ENCODE measurements around the gene OAT. TPM values are rescaled to one million over a fixed set of nuclear protein-coding genes. Genes with fewer than 3 reads are reported as not detected.

Gene OAT
- total and polyA plus RNA-seq, 3 donors from 2014 or later, result 110 to 129 (median 115) TPM

GRCh38 chr10:124377101-124377500 lies 41.6 kb downstream of the OAT start:
- intact Hi-C loops (cut with DNase I; ENCODE audit: low total_unique reads), result no loop called here
- Histone ChIP-seq H3K36me3 (ENCODE audit: low read depth, missing control alignments) (no peaks in the 10 kb centered on the region), H3K4me3 (no peak overlapping the region), H3K27me3 (no peaks in the 10 kb centered on the region), H3K27ac (no peak overlapping the region), H3K9me3 (no peaks in the 10 kb centered on the region), H3K4me1 (no peaks in the 10 kb centered on the region)
- no peak for DNase-seq
- no peak for TF ChIP-seq POLR2A (IDR thresholded peaks at IDR 0.05)
- TF ChIP-seq CTCF (IDR thresholded peaks at IDR 0.05), result no peak
- WGBS, 2 donors, result 96% methylated on average over 8 of the region's 8 CpGs

- DNase-seq, result no peak
- intact Hi-C loops (cut with DNase I; ENCODE audit: low total_unique reads), result no loop called here
- Histone ChIP-seq H3K9me3 (no peaks in the 10 kb centered on the region), H3K27ac (no peak overlapping the region), H3K4me1 (no peaks in the 10 kb centered on the region), H3K4me3 (no peak overlapping the region), H3K27me3 (no peaks in the 10 kb centered on the region), H3K36me3 (ENCODE audit: low read depth, missing control alignments) (no peaks in the 10 kb centered on the region)
- 88 to 93% methylated on average over 9 of the region's 9 CpGs for WGBS, 2 donors
- TF ChIP-seq CTCF (IDR thresholded peaks at IDR 0.05) (no peak), POLR2A (IDR thresholded peaks at IDR 0.05) (no peak)
These were observed 42.3 kb downstream of the OAT start for GRCh38 chr10:124376411-124376810.

GRCh38 chr10:124375691-124376090 lies 43.0 kb downstream of the OAT start:
- TF ChIP-seq CTCF (IDR thresholded peaks at IDR 0.05) (no peak), POLR2A (IDR thresholded peaks at IDR 0.05) (no peak)
- H3K36me3 ChIP-seq (ENCODE audit: low read depth, missing control alignments), result no peaks in the 10 kb centered on the region
- H3K4me1 ChIP-seq, result no peaks in the 10 kb centered on the region
- no peaks in the 10 kb centered on the region for H3K27me3 ChIP-seq
- no peak for DNase-seq
- H3K27ac ChIP-seq, result no peak overlapping the region
- intact Hi-C loops (cut with DNase I; ENCODE audit: low total_unique reads), result no loop called here
- no peak overlapping the region for H3K4me3 ChIP-seq
- WGBS, 2 donors, result 95 to 97% methylated on average over 5 to 11 of the region's 11 CpGs
- no peaks in the 10 kb centered on the region for H3K9me3 ChIP-seq

- WGBS, 2 donors, result 92 to 100% methylated on average over 2 to 5 of the region's 5 CpGs
- intact Hi-C loops (cut with DNase I; ENCODE audit: low total_unique reads), result no loop called here
These were observed 43.4 kb downstream of the OAT start for GRCh38 chr10:124375353-124375614.

More at GRCh38 chr10:124375353-124375614, 43.4 kb downstream of the OAT start:
- H3K27me3 ChIP-seq, result no peaks in the 10 kb centered on the region
- H3K36me3 ChIP-seq (ENCODE audit: low read depth, missing control alignments), result no peaks in the 10 kb centered on the region
- no peak overlapping the region for H3K4me3 ChIP-seq
- no peaks in the 10 kb centered on the region for H3K9me3 ChIP-seq
- DNase-seq, result no peak
- H3K4me1 ChIP-seq, result no peaks in the 10 kb centered on the region
- TF ChIP-seq POLR2A (IDR thresholded peaks at IDR 0.05) (no peak), CTCF (IDR thresholded peaks at IDR 0.05) (no peak)
- H3K27ac ChIP-seq, result no peak overlapping the region

Measured in testis (tissue), 3 donors.